ENCODE results near the gene SRRM4. TPM values are rescaled to one million over a fixed set of nuclear protein-coding genes. Genes with fewer than 3 reads are reported as not detected.

The SRRM4 gene
- total RNA-seq, 1 experiment from 2014 or later: under 0.01 TPM

DNA sequence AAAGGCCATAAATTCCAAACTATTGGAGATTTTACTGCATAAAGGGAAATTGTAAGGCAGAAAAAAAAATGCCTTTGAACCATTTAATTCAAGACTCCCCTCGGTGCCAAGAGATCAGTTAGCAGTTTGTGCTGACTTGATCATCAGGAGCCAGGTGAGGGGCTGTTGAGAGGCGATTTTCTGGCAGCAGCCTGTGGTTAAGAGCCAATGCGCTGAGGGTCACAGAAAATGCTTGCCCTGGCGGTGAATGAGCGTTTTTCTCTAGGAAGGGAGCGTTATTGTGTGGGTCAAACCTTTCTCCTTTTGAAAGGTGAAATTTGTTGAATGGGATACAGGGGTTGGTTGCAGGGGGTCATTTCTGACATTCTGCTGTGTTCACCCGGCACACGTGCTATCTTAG, 4.7 kb downstream of the SRRM4 start:
- no peaks in the 10 kb centered on the region for H3K36me3 ChIP-seq (ENCODE audit: low read depth, low read length)
- intact Hi-C loops (cut with micrococcal nuclease): no loop called here
- no peaks in the 10 kb centered on the region for H4K20me1 ChIP-seq (ENCODE audit: low read length)
- ChIA-PET CTCF (no interaction called here), POLR2A (ENCODE audit: unreplicated experiment) (no interaction called here)
- peaks cover 60% of the 10 kb centered on the region for H3K27me3 ChIP-seq (ENCODE audit: low read length)
- no peak for DNase-seq
- no peaks in the 10 kb centered on the region for H3F3A ChIP-seq (ENCODE audit: low read length, unreplicated experiment)
- TF ChIP-seq, protein P1, sequence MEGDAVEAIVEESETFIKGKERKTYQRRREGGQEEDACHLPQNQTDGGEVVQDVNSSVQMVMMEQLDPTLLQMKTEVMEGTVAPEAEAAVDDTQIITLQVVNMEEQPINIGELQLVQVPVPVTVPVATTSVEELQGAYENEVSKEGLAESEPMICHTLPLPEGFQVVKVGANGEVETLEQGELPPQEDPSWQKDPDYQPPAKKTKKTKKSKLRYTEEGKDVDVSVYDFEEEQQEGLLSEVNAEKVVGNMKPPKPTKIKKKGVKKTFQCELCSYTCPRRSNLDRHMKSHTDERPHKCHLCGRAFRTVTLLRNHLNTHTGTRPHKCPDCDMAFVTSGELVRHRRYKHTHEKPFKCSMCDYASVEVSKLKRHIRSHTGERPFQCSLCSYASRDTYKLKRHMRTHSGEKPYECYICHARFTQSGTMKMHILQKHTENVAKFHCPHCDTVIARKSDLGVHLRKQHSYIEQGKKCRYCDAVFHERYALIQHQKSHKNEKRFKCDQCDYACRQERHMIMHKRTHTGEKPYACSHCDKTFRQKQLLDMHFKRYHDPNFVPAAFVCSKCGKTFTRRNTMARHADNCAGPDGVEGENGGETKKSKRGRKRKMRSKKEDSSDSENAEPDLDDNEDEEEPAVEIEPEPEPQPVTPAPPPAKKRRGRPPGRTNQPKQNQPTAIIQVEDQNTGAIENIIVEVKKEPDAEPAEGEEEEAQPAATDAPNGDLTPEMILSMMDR (conservative IDR thresholded peaks at IDR 0.05; ENCODE audit: low read depth, low read length): no peak
- TF ChIP-seq EZH2phosphoT487 (IDR thresholded peaks at IDR 0.05; ENCODE audit: borderline replicate concordance, low read length) (no peak), EZH2 (IDR thresholded peaks at IDR 0.05; ENCODE audit: low read length, unreplicated experiment) (no peak)
- H3K27ac ChIP-seq (ENCODE audit: low read length): no peak overlapping the region
- no peak overlapping the region for H3K9ac ChIP-seq (ENCODE audit: low read length)
- BruUV-seq (replicated peaks): no TSS peak
- H3K9me3 ChIP-seq (ENCODE audit: low read length): no peaks in the 10 kb centered on the region
- H2AFZ ChIP-seq (ENCODE audit: low read length): no peak overlapping the region
- no peak overlapping the region for H3K4me2 ChIP-seq (ENCODE audit: low read length)
- no peaks in the 10 kb centered on the region for H3K79me2 ChIP-seq (ENCODE audit: low read length)
- ATAC-seq: no peak
- H3K4me3 ChIP-seq (ENCODE audit: low read length): no peak overlapping the region
- no peaks in the 10 kb centered on the region for H3K4me1 ChIP-seq (ENCODE audit: insufficient read depth, low read length)
- no peaks in the 10 kb centered on the region for H3K9me2 ChIP-seq (replicated peaks; ENCODE audit: low read length)

DNA sequence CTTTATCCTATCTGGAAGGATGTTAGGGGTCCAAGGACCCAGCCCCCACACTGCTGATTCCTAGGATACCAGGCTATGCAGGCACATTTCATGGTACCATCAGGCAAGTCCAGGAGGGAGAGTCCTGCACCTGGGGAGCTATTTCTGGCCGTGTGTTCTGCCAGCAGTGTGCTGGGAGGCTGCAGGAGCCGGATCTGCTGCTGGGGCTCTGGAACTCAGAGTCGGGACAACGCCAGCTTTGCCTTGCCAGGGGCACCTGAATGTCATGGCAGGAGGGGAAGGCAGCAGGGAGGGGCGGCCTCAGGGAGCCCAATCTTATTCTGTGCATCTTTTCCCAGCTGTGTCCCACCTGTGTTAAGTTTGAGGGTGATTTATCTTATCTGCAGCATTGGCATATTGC, 17.8 kb downstream of the SRRM4 start:
- DNase-seq (no peak), ATAC-seq (no peak)
- H3K27ac ChIP-seq (ENCODE audit: low read length): no peak overlapping the region
- intact Hi-C loops (cut with micrococcal nuclease): no loop called here
- no peaks in the 10 kb centered on the region for H3K27me3 ChIP-seq (ENCODE audit: low read length)
- no TSS peak for BruUV-seq (replicated peaks)
- ChIA-PET CTCF (no interaction called here), POLR2A (ENCODE audit: unreplicated experiment) (no interaction called here)
- TF ChIP-seq EZH2phosphoT487 (IDR thresholded peaks at IDR 0.05; ENCODE audit: borderline replicate concordance, low read length) (no peak), EZH2 (IDR thresholded peaks at IDR 0.05; ENCODE audit: low read length, unreplicated experiment) (no peak)
- TF ChIP-seq, protein P1 (conservative IDR thresholded peaks at IDR 0.05; ENCODE audit: low read depth, low read length): no peak
- no peak overlapping the region for H3K9ac ChIP-seq (ENCODE audit: low read length)
- no peaks in the 10 kb centered on the region for H3K36me3 ChIP-seq (ENCODE audit: low read depth, low read length)
- H3K4me2 ChIP-seq (ENCODE audit: low read length): no peak overlapping the region
- no peaks in the 10 kb centered on the region for H4K20me1 ChIP-seq (ENCODE audit: low read length)
- H3K4me1 ChIP-seq (ENCODE audit: insufficient read depth, low read length): no peaks in the 10 kb centered on the region
- no peaks in the 10 kb centered on the region; the same call in 1 of the 2 replicates for H3K9me3 ChIP-seq (ENCODE audit: low read length)
- no peaks in the 10 kb centered on the region for H3K9me2 ChIP-seq (replicated peaks; ENCODE audit: low read length)
- H3F3A ChIP-seq (ENCODE audit: low read length, unreplicated experiment): no peaks in the 10 kb centered on the region
- H3K4me3 ChIP-seq (ENCODE audit: low read length): no peak overlapping the region
- no peak overlapping the region for H2AFZ ChIP-seq (ENCODE audit: low read length)
- H3K79me2 ChIP-seq (ENCODE audit: low read length): no peaks in the 10 kb centered on the region

DNA sequence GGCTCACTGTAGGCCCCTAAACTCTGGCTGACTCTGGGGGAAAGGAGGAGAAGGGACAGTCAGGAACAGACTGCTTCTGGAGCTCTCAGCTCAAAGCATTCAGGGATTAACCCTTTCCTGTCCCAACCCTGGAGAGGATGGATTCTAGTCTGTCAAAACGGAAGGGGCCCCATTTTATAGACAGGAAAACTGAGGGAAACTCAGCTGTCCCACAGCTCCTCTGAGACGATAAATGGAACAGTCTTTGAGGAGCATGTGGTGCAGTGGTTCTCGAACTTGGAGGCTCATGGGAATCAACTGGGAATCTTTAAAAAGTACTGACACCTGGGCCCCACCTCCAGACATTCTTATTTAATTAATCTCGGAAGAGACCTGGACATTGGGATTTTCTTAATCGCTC, 23.7 kb downstream of the SRRM4 start:
- ChIA-PET POLR2A (ENCODE audit: unreplicated experiment) (no interaction called here), CTCF (no interaction called here)
- no peaks in the 10 kb centered on the region for H3K36me3 ChIP-seq (ENCODE audit: low read depth, low read length)
- TF ChIP-seq, protein P1 (conservative IDR thresholded peaks at IDR 0.05; ENCODE audit: low read depth, low read length): no peak
- no peak for TF ChIP-seq EZH2phosphoT487 (IDR thresholded peaks at IDR 0.05; ENCODE audit: borderline replicate concordance, low read length)
- TF ChIP-seq EZH2 (IDR thresholded peaks at IDR 0.05; ENCODE audit: low read length, unreplicated experiment): no peak
- intact Hi-C loops (cut with micrococcal nuclease): no loop called here
- no peak for ATAC-seq
- H2AFZ ChIP-seq (ENCODE audit: low read length): no peak overlapping the region
- no peak for DNase-seq
- H3K4me3 ChIP-seq (ENCODE audit: low read length): no peak overlapping the region
- H3K9me3 ChIP-seq (ENCODE audit: low read length): no peaks in the 10 kb centered on the region
- H3K9me2 ChIP-seq (replicated peaks; ENCODE audit: low read length): no peaks in the 10 kb centered on the region
- H3F3A ChIP-seq (ENCODE audit: low read length, unreplicated experiment): no peaks in the 10 kb centered on the region
- H3K27me3 ChIP-seq (ENCODE audit: low read length): peaks cover 10% of the 10 kb centered on the region; the same call in 1 of the 2 replicates
- no TSS peak for BruUV-seq (replicated peaks)
- H3K4me1 ChIP-seq (ENCODE audit: insufficient read depth, low read length): no peaks in the 10 kb centered on the region
- H3K27ac ChIP-seq (ENCODE audit: low read length): no peak overlapping the region
- H3K9ac ChIP-seq (ENCODE audit: low read length): no peak overlapping the region
- no peaks in the 10 kb centered on the region for H3K79me2 ChIP-seq (ENCODE audit: low read length)
- H3K4me2 ChIP-seq (ENCODE audit: low read length): no peak overlapping the region
- no peaks in the 10 kb centered on the region for H4K20me1 ChIP-seq (ENCODE audit: low read length)
